ENCODE data around the gene GDPGP1.

- TF ChIP-seq CTCF (IDR thresholded peaks at IDR 0.05) (no peak), REST (IDR thresholded peaks at IDR 0.05; ENCODE audit: insufficient read depth in 1 of 2, low read depth in 2 of 2, low read length in 1 of 2) (no peak)
Measured at GRCh38 chr15:90190606-90191343, 43.2 kb upstream of the GDPGP1 start.
